Gastrocnemius medialis (tissue), 4 donors: ENCODE results near the gene GRPEL1. TPM values are rescaled to one million over a fixed set of nuclear protein-coding genes. Genes with fewer than 3 reads are reported as not detected.

ENCODE experiments used
- ATAC-seq, 2 donors: fragments of 150-250 bp; one replicate each; pipeline ENCODE4 v1.9.1; 2016
- DNase-seq, 2 donors: peaks; one replicate each; pipeline ENCODE4 v3.0.0-alpha.2; 2019
- H3K27ac ChIP-seq, 4 donors: fragments of 200-600 bp; sonication (generic); 1 replicate in 1 of 4; 2 replicates in 3 of 4; pipeline ENCODE4 v1.5.1; 2016 to 2018; ENCODE audit warnings: mild to moderate bottlenecking in 2 of 4, moderate library complexity in 1 of 4
- H3K27me3 ChIP-seq, 3 donors: fragments of 200-600 bp; sonication (generic) in 2 of 3; 1 replicate in 1 of 3; 2 replicates in 2 of 3; pipeline versions ENCODE4 v1.5.1 to v1.6.0; 2016 to 2019; ENCODE audit warnings: mild to moderate bottlenecking in 1 of 3, moderate library complexity in 1 of 3
- H3K36me3 ChIP-seq, 2 donors: fragments of 200-600 bp; sonication (generic) in 1 of 2; one replicate each; pipeline ENCODE4 v1.5.1; 2017 to 2018
- H3K4me1 ChIP-seq, 2 donors: fragments of 200-600 bp; sonication (generic) in 1 of 2; one replicate each; pipeline ENCODE4 v1.5.1; 2016 to 2017; ENCODE audit warnings: mild to moderate bottlenecking in 2 of 2
- H3K4me3 ChIP-seq, 4 donors: fragments of 200-600 bp; sonication (generic) in 3 of 4; 1 replicate in 1 of 4; 2 replicates in 3 of 4; pipeline ENCODE4 v1.5.1; 2016 to 2019; ENCODE audit warnings: mild to moderate bottlenecking in 2 of 4
- H3K9me3 ChIP-seq, 3 donors: fragments of 200-600 bp; sonication (generic) in 2 of 3; 1 replicate in 1 of 3; 2 replicates in 2 of 3; pipeline ENCODE4 v1.5.1; 2016 to 2019
- POLR2A ChIP-seq, 2 donors: fragments of 450-650 bp; IDR thresholded peaks; one replicate each; pipeline ENCODE4 v1.6.1; 2017; ENCODE audit warnings: antibody characterized with exemption in 2 of 2, mild to moderate bottlenecking in 2 of 2, moderate library complexity in 2 of 2
- in situ Hi-C, 4 donors: fragments of 200-750 bp; cut with MboI; loops; one replicate each; pipeline versions ENCODE4 v1.15.0 to v1.8.0; 2017; ENCODE audit warnings: low sequenced_read_pairs in 4 of 4
- intact Hi-C: fragments of 100-400 bp; cut with DNase I; formaldehyde crosslinking; loops from one replicate; pipeline ENCODE4 v1.15.1; 2023; ENCODE audit warnings: low total_unique reads
- total RNA-seq, 4 donors: library from RNA; depleted of rRNA; stranded (reverse); fragments of >200 nt; gene quantifications; one replicate each; pipeline versions ENCODE4 v1.1.0 to v1.2.3, GENCODE V29; 2016
- TF ChIP-seq, protein P1 (sequence below), 5 experiments: fragments of 450-650 bp in 3 of 5; fragments of 200-600 bp in 2 of 5; sonication (generic) in 2 of 5; IDR thresholded peaks in 4 of 5; conservative IDR thresholded peaks in 1 of 5; 1 replicate in 4 of 5; 2 replicates in 1 of 5; pipeline ENCODE4 v1.5.1; 2016 to 2019; ENCODE audit warnings: antibody characterized with exemption in 5 of 5, mild to moderate bottlenecking in 3 of 5, moderate library complexity in 3 of 5

GRPEL1 gene
- total RNA-seq, 4 donors from 2014 or later = 28.8 to 58.0 (median 35.8) TPM

- in situ Hi-C loops (no loop called here), intact Hi-C loops (loop anchor here (10.0 kb wide), 2 partner anchors 533 to 843 kb away; partner anchors contain the start of genes MAN2B2 and WFS1)
- peaks cover 5 to 8% of the 10 kb centered on the region in 2 donors for H3K4me1 ChIP-seq
- no peaks in the 10 kb centered on the region for H3K27me3 ChIP-seq
- no peaks in the 10 kb centered on the region for H3K36me3 ChIP-seq
- DNase-seq = no peak
- no peak overlapping the region for H3K27ac ChIP-seq
- no peaks in the 10 kb centered on the region for H3K9me3 ChIP-seq
- no peak for ATAC-seq
- H3K4me3 ChIP-seq = no peak overlapping the region
- TF ChIP-seq, protein P1, sequence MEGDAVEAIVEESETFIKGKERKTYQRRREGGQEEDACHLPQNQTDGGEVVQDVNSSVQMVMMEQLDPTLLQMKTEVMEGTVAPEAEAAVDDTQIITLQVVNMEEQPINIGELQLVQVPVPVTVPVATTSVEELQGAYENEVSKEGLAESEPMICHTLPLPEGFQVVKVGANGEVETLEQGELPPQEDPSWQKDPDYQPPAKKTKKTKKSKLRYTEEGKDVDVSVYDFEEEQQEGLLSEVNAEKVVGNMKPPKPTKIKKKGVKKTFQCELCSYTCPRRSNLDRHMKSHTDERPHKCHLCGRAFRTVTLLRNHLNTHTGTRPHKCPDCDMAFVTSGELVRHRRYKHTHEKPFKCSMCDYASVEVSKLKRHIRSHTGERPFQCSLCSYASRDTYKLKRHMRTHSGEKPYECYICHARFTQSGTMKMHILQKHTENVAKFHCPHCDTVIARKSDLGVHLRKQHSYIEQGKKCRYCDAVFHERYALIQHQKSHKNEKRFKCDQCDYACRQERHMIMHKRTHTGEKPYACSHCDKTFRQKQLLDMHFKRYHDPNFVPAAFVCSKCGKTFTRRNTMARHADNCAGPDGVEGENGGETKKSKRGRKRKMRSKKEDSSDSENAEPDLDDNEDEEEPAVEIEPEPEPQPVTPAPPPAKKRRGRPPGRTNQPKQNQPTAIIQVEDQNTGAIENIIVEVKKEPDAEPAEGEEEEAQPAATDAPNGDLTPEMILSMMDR (IDR thresholded peaks at IDR 0.05 in 4 of 5, conservative IDR thresholded peaks at IDR 0.05 in 1 of 5) = no peak
- no peak for TF ChIP-seq POLR2A (IDR thresholded peaks at IDR 0.05)
Observed at GRCh38 chr4:7107166-7107905, 39.5 kb upstream of the GRPEL1 start.

DNA sequence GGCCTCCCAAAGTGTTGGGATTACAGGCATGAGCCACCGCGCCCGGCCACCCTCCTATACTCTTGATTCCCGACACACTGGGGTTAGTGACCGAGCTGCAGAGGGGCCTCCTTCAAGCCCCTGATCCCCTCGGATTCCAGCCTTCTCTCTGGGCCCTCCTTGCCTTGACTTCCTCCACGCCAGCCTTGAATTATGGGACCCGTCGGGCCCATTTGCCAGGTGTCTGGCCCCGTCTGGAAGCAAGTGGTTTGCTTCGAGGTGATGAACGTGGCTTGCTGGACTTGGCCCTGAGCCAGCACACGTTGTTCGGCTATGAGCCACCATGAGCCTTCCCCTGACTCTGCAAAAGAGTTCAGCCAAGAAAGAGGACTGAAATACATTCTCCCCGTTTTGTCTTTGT lies 37.4 kb upstream of the GRPEL1 start:
- no peak for DNase-seq
- TF ChIP-seq, protein P1 (IDR thresholded peaks at IDR 0.05 in 4 of 5, conservative IDR thresholded peaks at IDR 0.05 in 1 of 5) = no peak
- no peak for TF ChIP-seq POLR2A (IDR thresholded peaks at IDR 0.05)
- Histone ChIP-seq H3K4me1 (peaks cover 11 to 16% of the 10 kb centered on the region in 2 donors), H3K9me3 (no peaks in the 10 kb centered on the region), H3K36me3 (no peaks in the 10 kb centered on the region), H3K27me3 (no peaks in the 10 kb centered on the region), H3K27ac (no peak overlapping the region), H3K4me3 (no peak overlapping the region)
- intact Hi-C loops = loop anchor here (10.0 kb wide), 2 partner anchors 530 to 840 kb away; partner anchors contain the start of genes MAN2B2 and WFS1
- in situ Hi-C loops = no loop called here
- no peak for ATAC-seq

DNA sequence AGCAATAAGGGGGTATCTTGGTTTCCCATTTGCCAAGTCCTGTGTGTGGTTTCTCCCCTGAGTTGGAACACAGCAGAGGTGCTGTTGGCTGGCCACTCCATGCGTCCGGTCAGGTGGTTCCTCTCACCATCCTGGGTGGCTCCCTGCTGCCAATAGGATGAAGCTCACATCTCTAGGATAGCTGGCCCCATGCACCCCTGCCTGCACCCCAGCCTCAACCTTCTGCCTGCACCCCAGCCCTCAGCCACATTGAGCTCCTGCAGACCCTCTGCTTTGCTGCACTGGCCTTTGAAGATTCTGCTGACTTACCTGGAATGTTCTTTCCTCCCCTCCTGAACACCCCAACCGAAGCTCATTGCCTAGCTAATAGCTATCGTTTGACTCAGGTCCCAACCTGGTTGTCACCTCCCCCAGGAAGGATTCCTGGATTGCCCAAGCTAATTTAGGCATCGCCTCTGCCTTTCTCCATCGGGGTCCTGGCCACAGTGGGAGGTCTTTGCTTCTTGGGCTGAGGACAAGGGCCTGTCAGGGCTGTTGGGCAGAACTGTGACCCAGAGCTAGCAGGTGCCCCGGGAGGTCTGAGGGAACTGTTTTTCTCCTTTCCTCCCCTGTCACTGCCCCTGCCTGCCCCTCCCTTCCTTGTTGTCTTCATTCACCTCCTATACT lies 36.6 kb upstream of the GRPEL1 start:
- no peaks in the 10 kb centered on the region for H3K27me3 ChIP-seq
- DNase-seq (no peak), ATAC-seq (no peak)
- no peak for TF ChIP-seq POLR2A (IDR thresholded peaks at IDR 0.05)
- TF ChIP-seq, protein P1 (IDR thresholded peaks at IDR 0.05 in 4 of 5, conservative IDR thresholded peaks at IDR 0.05 in 1 of 5) = no peak
- in situ Hi-C loops (no loop called here), intact Hi-C loops (loop anchor here (10.0 kb wide), 2 partner anchors 530 to 840 kb away; partner anchors contain the start of genes MAN2B2 and WFS1)
- H3K36me3 ChIP-seq = no peaks in the 10 kb centered on the region
- no peaks in the 10 kb centered on the region for H3K9me3 ChIP-seq
- H3K4me3 ChIP-seq = no peak overlapping the region
- H3K4me1 ChIP-seq = peaks cover 11 to 16% of the 10 kb centered on the region in 2 donors
- H3K27ac ChIP-seq = peak overlapping the region in 1 of 4 donors; percentile 94

DNA sequence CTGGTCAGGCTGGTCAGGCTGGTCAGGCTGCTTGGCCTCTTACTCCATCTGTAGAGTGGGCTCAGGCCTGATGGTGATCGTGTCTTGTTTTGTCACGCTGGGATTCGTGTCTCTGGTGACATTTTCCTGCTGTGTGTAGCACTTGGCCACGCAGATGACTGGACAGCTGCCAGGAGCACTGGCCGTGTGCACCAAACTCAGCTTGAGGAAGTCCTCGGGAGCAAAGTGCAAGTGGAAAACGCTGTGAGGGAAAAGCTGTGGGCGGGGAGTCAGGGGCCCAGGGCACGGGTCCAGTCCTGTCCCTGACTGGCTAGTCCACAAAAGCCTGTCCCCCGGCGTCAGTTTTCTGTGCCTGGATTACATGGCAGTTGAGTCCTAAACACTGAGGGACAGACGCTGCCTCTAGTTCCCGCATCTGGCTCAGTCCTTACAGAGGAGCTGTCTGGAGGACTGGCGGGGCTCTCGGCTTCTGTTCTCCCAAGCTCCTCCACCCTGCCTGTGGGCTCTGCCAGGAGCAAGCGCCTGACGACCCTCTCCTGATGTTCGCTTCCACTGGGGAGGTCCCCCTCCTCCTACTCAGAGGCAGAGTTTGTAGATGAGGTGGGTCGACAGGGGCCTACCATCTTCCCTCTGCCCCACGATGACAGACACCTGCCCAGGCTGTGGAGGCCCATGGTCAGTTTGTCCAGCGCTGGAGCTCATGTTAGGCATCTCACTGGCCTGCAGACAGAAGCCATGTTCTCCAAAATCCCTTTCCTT lies 35.9 kb upstream of the GRPEL1 start:
- peaks cover 11 to 16% of the 10 kb centered on the region in 2 donors for H3K4me1 ChIP-seq
- H3K36me3 ChIP-seq = no peaks in the 10 kb centered on the region
- intact Hi-C loops = loop anchor here (1.0 to 10.0 kb wide), 3 partner anchors 60 to 839 kb away; partner anchors contain the start of genes MAN2B2, TADA2B and WFS1
- no peaks in the 10 kb centered on the region for H3K9me3 ChIP-seq
- H3K4me3 ChIP-seq = peak overlapping the region; percentile 69 to 87 (median 82)
- DNase-seq = peak in 1 of 2 donors; percentile 28
- in situ Hi-C loops = no loop called here
- no peak for TF ChIP-seq POLR2A (IDR thresholded peaks at IDR 0.05)
- TF ChIP-seq, protein P1 (IDR thresholded peaks at IDR 0.05 in 4 of 5, conservative IDR thresholded peaks at IDR 0.05 in 1 of 5) = no peak
- peak in 1 of 2 donors; percentile 20 for ATAC-seq
- H3K27me3 ChIP-seq = no peaks in the 10 kb centered on the region
- peak overlapping the region; percentile 83 to 94 (median 92) for H3K27ac ChIP-seq
